Ectodermal cell (in vitro differentiated cells): ENCODE data around the gene BCAR1.
"Not testable (repeated sequence)": the region's sequence is repeated elsewhere in the genome, so short reads cannot be mapped to it uniquely, and the experiment has no call there.

Experiments used
- H3K27ac ChIP-seq: 2 replicates; pipeline ENCODE4 v1.7.0; 2013; ENCODE audit warnings: mild to moderate bottlenecking, low read depth, low read length; ENCODE audit not compliant: insufficient read depth, poor library complexity, severe bottlenecking
- H3K27me3 ChIP-seq: 2 replicates; pipeline ENCODE4 v1.7.0; 2013; ENCODE audit warnings: mild to moderate bottlenecking, low read length; ENCODE audit not compliant: insufficient read depth, control insufficient read depth, poor library complexity, severe bottlenecking
- H3K36me3 ChIP-seq: one replicate; pipeline ENCODE4 v1.7.0; 2013; ENCODE audit warnings: low read length; ENCODE audit not compliant: control insufficient read depth, insufficient read depth
- H3K4me1 ChIP-seq: one replicate; pipeline ENCODE4 v1.7.0; 2013; ENCODE audit warnings: low read length; ENCODE audit not compliant: control insufficient read depth, insufficient read depth
- H3K4me3 ChIP-seq: 2 replicates; pipeline ENCODE4 v1.7.0; 2013; ENCODE audit warnings: low read depth, low read length, control low read depth; ENCODE audit not compliant: insufficient read depth
- H3K9me3 ChIP-seq: 2 replicates; pipeline ENCODE4 v1.7.0; 2013; ENCODE audit warnings: mild to moderate bottlenecking, low read length, moderate library complexity; ENCODE audit not compliant: control insufficient read depth
- WGBS, 2 experiments: methylation state at CpG; one replicate each; pipeline ENCODE4 v1.1.7; 2013; ENCODE audit warnings: missing lambda C conversion rate in 2 of 2; 5-methylcytosine and 5-hydroxymethylcytosine counted together

BCAR1 gene

GRCh38 chr16:75223129-75223528 lies 28.3 kb downstream of the BCAR1 start:
- H3K4me3 ChIP-seq, H3K9me3 ChIP-seq, H3K27ac ChIP-seq, H3K27me3 ChIP-seq, H3K4me1 ChIP-seq, H3K36me3 ChIP-seq: not testable (repeated sequence)
- WGBS, 2 experiments: 91 to 95% methylated on average over 8 of the region's 20 CpGs

GRCh38 chr16:75222271-75222783 lies 29.1 kb downstream of the BCAR1 start:
- Histone ChIP-seq H3K27me3 (no peaks in the 10 kb centered on the region), H3K27ac (no peak overlapping the region), H3K4me1 (no peaks in the 10 kb centered on the region), H3K4me3 (no peak overlapping the region), H3K9me3 (no peaks in the 10 kb centered on the region), H3K36me3 (no peaks in the 10 kb centered on the region)
- WGBS, 2 experiments: 91 to 92% methylated on average over 14 of the region's 16 CpGs

- no peak overlapping the region for H3K4me3 ChIP-seq
- no peaks in the 10 kb centered on the region for H3K27me3 ChIP-seq
- no peaks in the 10 kb centered on the region for H3K36me3 ChIP-seq
- 93 to 94% methylated on average over 5 of the region's 5 CpGs for WGBS, 2 experiments
- no peaks in the 10 kb centered on the region for H3K4me1 ChIP-seq
- no peaks in the 10 kb centered on the region for H3K9me3 ChIP-seq
- no peak overlapping the region for H3K27ac ChIP-seq
Observed at GRCh38 chr16:75219838-75220237, 31.6 kb downstream of the BCAR1 start.

- Histone ChIP-seq H3K27me3 (no peaks in the 10 kb centered on the region), H3K9me3 (no peaks in the 10 kb centered on the region), H3K4me1 (no peaks in the 10 kb centered on the region), H3K27ac (no peak overlapping the region), H3K36me3 (no peaks in the 10 kb centered on the region), H3K4me3 (no peak overlapping the region)
- WGBS, 2 experiments: 86% methylated on average over 4 of the region's 4 CpGs
Observed at GRCh38 chr16:75219088-75219487, 32.3 kb downstream of the BCAR1 start.

GRCh38 chr16:75218256-75219076 lies 33.0 kb downstream of the BCAR1 start, which contains the start of gene CTRB1:
Gene CTRB1, plus strand, starts transcription at chr16:75218988. Its CDS starts 20 bp downstream, at chr16:75219008.
- no peaks in the 10 kb centered on the region for H3K9me3 ChIP-seq
- H3K4me3 ChIP-seq: no peak within 1 kb of the TSS
- 85 to 87% methylated on average over 19 of the region's 19 CpGs for WGBS, 2 experiments
- no peaks in the 10 kb centered on the region for H3K4me1 ChIP-seq
- H3K27ac ChIP-seq: no peak within 1 kb of the TSS
- no peaks in the 10 kb centered on the region for H3K36me3 ChIP-seq
- no peaks in the 10 kb centered on the region for H3K27me3 ChIP-seq

- Histone ChIP-seq H3K27ac (no peak overlapping the region), H3K4me1 (no peaks in the 10 kb centered on the region), H3K4me3 (no peak overlapping the region), H3K27me3 (no peaks in the 10 kb centered on the region), H3K36me3 (no peaks in the 10 kb centered on the region), H3K9me3 (no peaks in the 10 kb centered on the region)
- WGBS, 2 experiments: 90 to 93% methylated on average over 11 of the region's 11 CpGs
Observed at GRCh38 chr16:75217389-75217851, 34.0 kb downstream of the BCAR1 start.

GRCh38 chr16:75216576-75216975 lies 34.8 kb downstream of the BCAR1 start:
- H3K4me1 ChIP-seq: peaks cover 2% of the 10 kb centered on the region
- H3K4me3 ChIP-seq: no peak overlapping the region
- H3K27me3 ChIP-seq: no peaks in the 10 kb centered on the region
- H3K27ac ChIP-seq: no peak overlapping the region
- no peaks in the 10 kb centered on the region for H3K9me3 ChIP-seq
- no peaks in the 10 kb centered on the region for H3K36me3 ChIP-seq
- 88 to 93% methylated on average over 7 of the region's 7 CpGs for WGBS, 2 experiments

GRCh38 chr16:75216127-75216526 lies 35.3 kb downstream of the BCAR1 start:
- Histone ChIP-seq H3K4me1 (peaks cover 2% of the 10 kb centered on the region), H3K27me3 (no peaks in the 10 kb centered on the region), H3K4me3 (no peak overlapping the region), H3K27ac (no peak overlapping the region), H3K9me3 (no peaks in the 10 kb centered on the region), H3K36me3 (no peaks in the 10 kb centered on the region)
- 90 to 93% methylated on average over 2 of the region's 2 CpGs for WGBS, 2 experiments

GRCh38 chr16:75211286-75211685 lies 40.1 kb downstream of the BCAR1 start:
- H3K27me3 ChIP-seq, H3K9me3 ChIP-seq, H3K36me3 ChIP-seq, H3K4me3 ChIP-seq, H3K27ac ChIP-seq, H3K4me1 ChIP-seq: not testable (repeated sequence)
- 93 to 94% methylated on average over 10 of the region's 10 CpGs for WGBS, 2 experiments

- no peaks in the 10 kb centered on the region for H3K9me3 ChIP-seq
Observed at GRCh38 chr16:75209944-75210343, 41.5 kb downstream of the BCAR1 start.

More at GRCh38 chr16:75209944-75210343, 41.5 kb downstream of the BCAR1 start:
- no peak overlapping the region for H3K4me3 ChIP-seq
- H3K27ac ChIP-seq: no peak overlapping the region
- H3K36me3 ChIP-seq: no peaks in the 10 kb centered on the region
- peaks cover 2% of the 10 kb centered on the region for H3K4me1 ChIP-seq
- WGBS, 2 experiments: 86 to 92% methylated on average over 5 of the region's 5 CpGs
- no peaks in the 10 kb centered on the region for H3K27me3 ChIP-seq
